ENCODE data around the gene MYO9A.
"Not testable (repeated sequence)": the region's sequence is repeated elsewhere in the genome, so short reads cannot be mapped to it uniquely, and the experiment has no call there.

Gene MYO9A

GRCh38 chr15:72034859-72035650 is 82.9 kb downstream of the MYO9A start:
- DNase-seq, result no peak

- DNase-seq, result no peak
These were observed 83.6 kb downstream of the MYO9A start for GRCh38 chr15:72034351-72034750.

- no peak for DNase-seq
These were observed 84.2 kb downstream of the MYO9A start for GRCh38 chr15:72033711-72034110.

- no peak for DNase-seq
These were observed 84.7 kb downstream of the MYO9A start for GRCh38 chr15:72033285-72033684.

- DNase-seq, result no peak
These were observed 96.3 kb downstream of the MYO9A start for GRCh38 chr15:72021604-72022003.

- DNase-seq, result no peak
These were observed 97.2 kb downstream of the MYO9A start for GRCh38 chr15:72020799-72021198.

- not testable (repeated sequence) for DNase-seq
These were observed 103.4 kb downstream of the MYO9A start for GRCh38 chr15:72014555-72014954.

GRCh38 chr15:72013703-72014102 is 104.2 kb downstream of the MYO9A start:
- no peak for DNase-seq

- DNase-seq, result no peak
These were observed 106.5 kb downstream of the MYO9A start for GRCh38 chr15:72011302-72011942.

- no peak for DNase-seq
These were observed 108.7 kb downstream of the MYO9A start for GRCh38 chr15:72009222-72009621.

- no peak for DNase-seq
These were observed 111.6 kb downstream of the MYO9A start for GRCh38 chr15:72006382-72006781.

- no peak for DNase-seq
These were observed 112.5 kb downstream of the MYO9A start for GRCh38 chr15:72005483-72005882.

- DNase-seq, result no peak
These were observed 118.1 kb downstream of the MYO9A start for GRCh38 chr15:71999807-72000206.

GRCh38 chr15:71998717-71999116 is 119.2 kb downstream of the MYO9A start:
- DNase-seq, result not testable (repeated sequence)

- no peak for DNase-seq
These were observed 120.3 kb downstream of the MYO9A start for GRCh38 chr15:71997691-71998090.

GRCh38 chr15:71975816-71976150 is 142.2 kb downstream of the MYO9A start:
- no peak for DNase-seq

- no peak for DNase-seq
These were observed 143.7 kb downstream of the MYO9A start for GRCh38 chr15:71974211-71974610.

GRCh38 chr15:71973366-71973765 is 144.6 kb downstream of the MYO9A start:
- no peak for DNase-seq

GRCh38 chr15:71971905-71972304 is 146.0 kb downstream of the MYO9A start:
- DNase-seq, result no peak

GRCh38 chr15:71970435-71970834 is 147.5 kb downstream of the MYO9A start:
- no peak for DNase-seq

- DNase-seq, result no peak
These were observed 155.4 kb downstream of the MYO9A start for GRCh38 chr15:71962537-71962936.

GRCh38 chr15:71957026-71957425 is 160.9 kb downstream of the MYO9A start:
- no peak for DNase-seq

GRCh38 chr15:71951134-71951533 is 166.8 kb downstream of the MYO9A start:
- DNase-seq, result no peak

GRCh38 chr15:71945012-71945411 is 172.9 kb downstream of the MYO9A start:
- DNase-seq, result no peak

GRCh38 chr15:71943806-71944205 is 174.1 kb downstream of the MYO9A start:
- DNase-seq, result no peak
